Measurements from ENCODE around the gene SALL3.
A peak's percentile ranks its signal among the peaks of the same experiment; 100 is the strongest.

The SALL3 gene

GRCh38 chr18:78965917-78966792 lies 13.5 kb upstream of the SALL3 start:
- no peak for DNase-seq

- no peak for DNase-seq
Observed at GRCh38 chr18:78966793-78967106, 12.9 kb upstream of the SALL3 start.

GRCh38 chr18:78967692-78968091 lies 11.9 kb upstream of the SALL3 start:
- no peak for DNase-seq

DNA sequence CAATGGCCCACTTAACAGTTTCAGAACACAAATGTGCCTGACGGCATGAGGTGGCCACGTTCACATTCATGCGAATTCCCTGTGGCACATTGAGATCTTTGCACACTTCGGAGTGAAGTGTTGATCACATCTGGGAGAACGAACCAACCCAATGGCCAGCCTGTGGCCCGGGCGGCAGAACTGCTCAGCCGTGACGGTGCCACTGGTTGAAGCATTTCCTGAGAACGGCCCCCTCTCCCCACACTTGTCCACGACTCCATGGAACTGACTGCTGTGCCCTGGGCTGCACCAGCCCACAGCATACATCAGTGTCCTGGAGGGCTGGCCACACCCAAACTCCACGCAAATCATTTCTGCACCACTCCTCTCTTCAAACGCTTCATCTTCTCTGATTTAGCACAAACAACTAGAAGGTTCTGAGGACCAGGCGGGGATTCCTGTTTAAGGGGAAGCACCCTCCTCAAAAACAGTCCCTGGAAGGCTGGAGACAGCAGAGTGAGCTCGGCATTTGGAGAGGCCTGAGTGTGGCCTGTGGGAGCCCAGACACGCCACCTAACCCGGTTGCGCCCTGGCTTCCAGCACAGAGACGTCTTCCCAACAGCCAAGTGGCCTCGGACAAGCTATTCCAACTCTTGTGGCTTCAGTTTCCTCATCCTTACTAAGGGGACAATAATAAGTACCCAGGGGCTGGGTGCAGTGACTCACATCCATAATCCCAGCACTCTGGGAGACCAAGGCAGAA lies 9.9 kb upstream of the SALL3 start:
- DNase-seq = no peak

DNA sequence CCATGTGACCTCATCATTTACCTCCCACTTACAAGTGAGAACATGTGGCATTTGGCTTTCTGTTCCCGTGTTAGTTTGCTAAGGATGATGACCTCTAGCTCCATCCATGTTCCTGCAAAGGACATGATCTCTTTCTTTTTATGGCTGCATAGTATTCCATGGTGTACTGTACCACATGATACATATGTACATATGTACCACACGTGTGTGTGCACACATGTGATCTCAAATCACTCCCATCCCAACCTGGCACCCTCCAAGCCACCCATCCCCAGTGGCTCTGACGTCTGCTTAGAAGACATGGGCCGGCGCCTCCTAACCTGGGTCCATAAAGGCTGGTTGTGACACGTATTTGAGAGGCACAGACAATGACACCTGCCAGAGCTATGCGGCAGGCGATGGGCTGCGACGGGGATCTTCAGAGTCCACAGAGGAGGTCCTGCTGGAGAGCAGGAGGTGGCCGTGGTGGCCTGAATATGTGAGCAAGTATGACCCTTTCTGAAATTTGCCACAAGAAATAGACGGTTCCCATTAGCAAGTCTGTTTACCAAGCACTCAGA lies 8.8 kb upstream of the SALL3 start:
- DNase-seq = no peak

- DNase-seq = no peak
Observed at GRCh38 chr18:78971511-78972245, 7.9 kb upstream of the SALL3 start.

GRCh38 chr18:78972385-78972918 lies 7.2 kb upstream of the SALL3 start:
- no peak for DNase-seq

DNA sequence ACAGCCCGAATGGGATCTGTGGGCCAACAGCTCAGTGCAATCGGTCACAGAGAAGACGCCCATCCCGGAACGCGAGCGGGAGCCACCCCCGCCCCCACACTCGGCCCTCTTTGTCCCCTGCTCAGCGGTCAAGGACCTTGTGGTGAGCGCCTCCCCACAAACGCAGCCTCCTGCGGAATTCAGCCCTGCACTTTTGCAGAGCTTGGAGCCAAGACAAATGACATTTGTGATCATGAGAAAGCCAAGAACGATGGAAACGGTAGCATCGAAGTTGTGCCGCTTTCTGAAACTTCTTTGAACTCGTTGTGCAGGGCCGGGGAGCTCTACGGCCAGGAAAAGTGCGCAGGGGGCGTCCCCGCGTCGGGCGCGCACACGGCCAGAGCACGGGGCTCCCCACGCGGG lies 6.7 kb upstream of the SALL3 start:
- DNase-seq = no peak

DNA sequence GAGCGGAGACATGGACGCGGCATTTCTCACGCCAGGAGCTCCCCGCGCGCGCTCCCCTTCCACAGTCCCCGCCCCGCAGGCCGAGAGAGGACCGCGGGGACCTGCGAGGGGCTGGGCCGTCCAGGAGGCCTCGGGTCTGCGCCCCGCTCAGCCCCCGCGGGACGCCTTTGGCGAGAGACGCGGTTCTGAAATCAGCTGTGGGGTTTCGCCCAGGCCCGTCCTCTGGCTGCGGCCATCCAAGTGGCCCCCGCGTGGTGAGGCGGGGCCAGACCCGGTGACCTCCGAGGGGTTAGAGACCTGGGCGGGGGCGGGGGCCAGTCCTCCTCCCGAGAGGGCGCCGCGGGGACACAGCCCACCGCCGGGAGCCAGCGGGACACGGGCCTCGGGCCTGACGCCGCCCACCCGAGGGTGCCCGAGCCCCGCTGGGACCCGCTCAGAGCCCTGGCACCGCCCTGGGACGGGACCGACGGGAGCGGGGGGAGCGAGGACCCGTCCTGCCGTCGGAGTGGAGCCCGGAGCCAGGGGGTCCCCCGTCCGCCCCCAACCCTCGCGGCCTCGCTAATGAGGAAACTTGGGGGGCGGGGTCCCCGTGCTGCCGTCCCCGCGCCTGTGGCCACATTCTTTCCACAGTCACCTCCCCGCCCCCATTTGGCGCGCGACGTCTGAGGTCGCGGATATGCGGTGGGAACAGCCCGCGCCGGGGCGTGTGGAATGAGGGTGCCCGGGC lies 6.1 kb upstream of the SALL3 start:
- no peak for DNase-seq

DNA sequence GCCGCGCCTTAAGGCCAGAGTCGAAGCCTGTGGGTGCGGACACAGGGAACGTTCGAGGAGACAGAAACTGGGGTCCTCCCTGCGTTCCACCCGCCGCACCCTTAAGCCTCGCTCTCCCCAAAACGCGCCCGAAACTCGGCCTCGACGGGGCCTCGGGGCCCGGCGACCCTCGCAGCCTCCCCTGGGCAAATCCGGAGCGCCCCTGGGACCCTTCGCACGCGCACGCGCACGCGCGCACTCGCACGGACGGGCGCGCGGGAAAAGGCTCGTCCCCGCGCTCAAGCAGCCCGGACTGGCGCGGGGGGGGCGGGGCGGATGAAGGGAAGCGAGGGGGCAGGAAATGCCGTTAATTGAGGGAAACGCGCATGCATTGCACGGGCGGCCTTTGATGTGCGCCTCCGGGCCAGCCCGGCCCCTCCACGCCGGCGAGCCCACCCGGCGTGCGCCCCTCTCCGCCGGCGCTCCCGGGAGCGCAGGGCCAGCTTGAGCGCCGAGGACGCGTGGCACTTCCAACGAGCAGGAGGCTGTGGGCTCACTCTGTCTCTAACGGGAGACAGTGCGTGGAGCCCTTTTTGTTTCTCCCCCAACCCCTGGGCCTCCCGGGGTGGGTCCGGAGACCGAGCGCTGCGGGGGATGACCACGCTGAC lies 5.4 kb upstream of the SALL3 start:
- peak; percentile 18 for DNase-seq

DNA sequence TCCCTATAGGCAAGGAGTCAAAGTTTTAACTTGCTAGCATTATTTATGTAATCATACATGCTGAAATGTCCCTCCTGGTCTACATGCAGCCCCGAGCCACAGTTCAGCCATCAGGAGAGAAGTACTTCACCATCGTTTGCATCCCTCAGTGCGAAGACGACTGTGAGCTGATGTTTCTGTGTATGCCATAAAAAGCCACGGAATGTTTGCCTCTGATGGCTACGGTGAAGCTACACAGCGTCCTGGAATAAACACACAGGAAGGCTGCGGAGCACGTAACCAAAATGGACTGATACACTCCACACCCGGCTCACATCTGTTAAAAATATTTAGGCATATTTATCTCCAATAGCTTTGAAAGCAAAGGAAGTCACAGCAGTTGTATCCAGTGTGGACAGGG lies 4.3 kb upstream of the SALL3 start:
- no peak for DNase-seq

GRCh38 chr18:78975699-78976335 lies 3.8 kb upstream of the SALL3 start:
- DNase-seq = no peak

- DNase-seq = no peak
Observed at GRCh38 chr18:78976765-78977636, 2.6 kb upstream of the SALL3 start.

DNA sequence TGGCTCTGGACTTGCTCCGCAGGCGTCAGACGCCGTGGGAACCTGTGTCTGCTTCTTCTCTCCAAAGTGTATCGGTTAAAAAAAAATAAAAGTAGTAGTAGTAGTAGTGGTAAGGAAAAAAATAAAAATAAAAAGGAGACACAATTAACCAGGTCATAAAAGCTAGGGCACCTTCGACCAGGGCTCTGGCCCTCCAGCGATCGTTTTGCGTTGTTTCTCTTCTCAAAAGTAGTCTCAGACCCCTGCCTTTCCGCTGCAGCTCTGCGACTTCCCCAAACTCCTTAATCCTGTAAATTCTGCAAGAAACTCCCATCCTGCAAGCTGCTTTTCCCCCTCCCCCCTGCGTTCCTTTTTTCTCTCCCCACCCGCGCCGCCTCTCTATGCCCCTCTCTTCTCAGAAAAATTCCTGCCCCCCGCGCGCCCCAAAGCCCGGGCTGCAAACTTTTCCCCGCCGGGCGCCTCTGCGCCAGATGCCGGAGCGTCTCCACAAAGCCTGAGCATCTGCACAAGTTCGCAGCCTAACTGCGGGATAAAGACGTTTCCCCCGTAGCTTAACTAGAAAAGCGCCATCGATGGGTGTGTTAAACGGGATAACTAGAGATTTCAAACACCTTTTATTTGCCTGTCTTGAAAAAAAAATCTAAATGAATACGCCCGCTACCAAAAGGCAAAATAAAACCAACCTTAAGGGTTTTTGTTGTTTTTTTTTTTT lies 1.8 kb upstream of the SALL3 start:
- DNase-seq = no peak

DNA sequence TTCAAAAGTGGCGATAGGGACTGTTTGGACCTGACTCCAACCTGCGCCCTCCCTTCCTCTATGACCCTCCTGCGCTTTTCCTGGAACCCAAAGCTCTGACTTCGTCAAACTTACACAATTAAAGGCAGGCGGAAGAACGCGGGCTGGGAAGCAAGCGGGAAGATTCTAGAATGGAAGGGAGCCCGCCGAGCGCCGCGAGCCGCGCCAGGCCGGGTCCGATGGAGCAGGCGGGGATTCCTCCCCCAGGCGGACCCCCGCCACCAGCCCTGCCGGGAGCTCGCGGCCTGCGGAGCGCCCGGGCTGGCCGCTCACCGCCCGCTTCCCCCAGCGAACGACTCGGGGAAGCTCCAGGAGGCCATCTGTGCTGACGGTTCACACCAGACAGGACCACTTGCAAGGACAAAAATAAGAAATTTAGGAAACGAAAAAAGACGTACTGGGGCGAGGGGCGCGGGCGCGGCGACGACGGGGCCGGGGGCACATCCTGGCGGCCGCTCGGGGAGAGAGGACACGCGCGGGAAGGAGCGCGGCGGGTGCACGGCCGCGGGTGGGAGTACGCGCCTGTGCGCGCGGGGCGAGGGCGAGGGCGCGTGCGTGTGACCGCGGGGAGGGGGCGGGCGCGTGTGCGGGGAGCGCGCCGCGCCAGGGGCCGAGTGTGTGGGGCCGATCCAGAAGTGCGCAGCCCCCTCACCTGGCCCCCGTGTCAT lies 1.1 kb upstream of the SALL3 start:
- no peak for DNase-seq

DNA sequence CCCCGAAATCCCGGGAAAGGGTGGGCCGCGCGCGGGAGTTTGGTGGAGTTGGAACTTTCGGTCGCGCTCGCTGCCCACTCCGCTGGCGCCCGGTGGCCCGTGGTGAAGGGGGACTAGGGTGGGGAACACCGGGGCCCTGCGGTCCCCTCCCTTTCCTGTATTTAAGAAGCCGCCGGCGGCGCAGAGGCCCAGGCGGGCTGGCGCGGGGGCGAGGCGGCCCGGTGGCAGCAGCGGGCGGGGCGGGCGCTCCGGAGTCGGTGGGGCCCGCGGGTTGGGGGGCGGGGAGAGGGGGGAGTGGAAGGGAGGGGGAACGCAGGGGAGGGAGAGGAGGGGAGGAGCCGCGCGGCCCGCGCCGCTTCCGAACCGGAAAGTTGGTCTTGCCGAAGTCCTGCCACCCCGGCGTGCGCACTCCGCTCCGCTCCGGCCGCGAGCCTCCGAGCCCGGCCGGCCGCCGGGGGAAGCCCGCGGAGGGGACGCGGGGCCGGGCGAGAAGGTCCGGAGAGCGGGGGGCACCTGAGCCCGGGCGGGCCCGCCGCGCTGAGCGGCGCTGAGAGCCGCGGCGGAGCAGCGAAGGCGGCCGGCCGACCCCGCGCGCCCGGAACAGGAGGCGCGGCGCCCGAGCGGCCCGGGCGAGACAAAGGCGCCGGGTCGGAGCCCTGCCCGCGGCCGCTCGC lies 425 bp upstream of the SALL3 start:
- peak; percentile 9 for DNase-seq

DNA sequence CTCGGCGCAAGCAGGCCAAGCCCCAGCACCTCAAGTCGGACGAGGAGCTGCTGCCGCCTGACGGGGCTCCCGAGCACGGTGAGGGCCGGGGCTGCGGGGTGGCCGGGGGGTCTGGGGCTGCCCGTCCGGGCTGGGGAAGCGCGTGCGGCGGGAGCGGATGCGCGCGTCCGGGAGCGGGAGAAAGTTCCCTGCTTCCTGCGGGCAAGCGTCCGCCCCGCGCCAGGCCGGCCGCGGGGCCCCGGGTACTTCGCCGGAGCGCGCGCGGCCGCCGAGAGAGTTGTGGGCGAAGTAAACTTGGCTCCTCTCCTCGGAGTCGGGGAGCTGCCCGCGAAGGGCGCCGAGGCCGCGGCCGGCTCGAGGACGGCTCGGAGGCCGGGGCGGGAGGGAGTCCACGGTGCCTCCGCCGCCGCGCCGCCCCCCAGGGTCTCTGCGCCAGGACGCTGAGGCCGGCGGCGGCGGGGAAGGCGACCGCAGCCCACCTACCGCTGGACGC lies 707 bp downstream of the SALL3 start:
- no peak for DNase-seq

DNA sequence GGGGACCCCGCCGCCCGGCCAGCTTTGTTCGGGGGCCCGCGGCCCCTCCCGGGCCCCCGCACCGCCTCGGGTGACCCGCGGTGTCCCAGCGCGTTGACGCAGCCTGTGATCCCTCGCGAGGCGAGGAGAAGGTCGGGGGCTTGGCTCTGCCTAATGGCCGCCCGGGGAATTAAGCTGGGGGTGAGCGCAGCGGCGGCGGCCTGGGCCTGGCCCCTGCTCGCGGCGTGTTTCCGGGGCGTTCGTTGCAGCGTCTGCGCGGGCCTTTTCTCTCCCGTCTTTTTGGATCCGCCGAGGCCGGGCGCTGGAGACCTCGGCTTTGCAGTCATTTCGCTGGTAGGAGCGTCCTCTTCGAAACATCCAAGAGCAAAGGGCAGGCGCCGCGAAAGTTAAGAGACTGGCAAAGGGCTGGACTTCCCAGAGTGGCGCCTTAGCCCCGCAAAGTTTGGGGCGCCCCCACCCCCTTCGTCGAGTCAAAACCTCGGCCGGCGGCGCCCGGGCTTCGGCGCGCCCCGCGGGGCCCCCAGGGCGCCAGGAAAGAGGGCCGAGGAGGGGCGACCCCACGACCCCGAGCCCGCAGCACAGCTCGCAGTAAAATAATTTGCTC lies 1.3 kb downstream of the SALL3 start:
- DNase-seq = peak; percentile 17
